22Rv1 (cell line): ENCODE results near the gene UCN2.

ENCODE experiments used
- ZFX ChIP-seq: fragments of 450-650 bp; IDR thresholded peaks from 2 replicates; pipeline ENCODE4 v1.6.1; 2017; ENCODE audit warnings: antibody characterized with exemption, borderline replicate concordance
- TF ChIP-seq, protein P1 (sequence below): fragments of 450-650 bp; IDR thresholded peaks from 2 replicates; pipeline ENCODE4 v1.5.1; 2017; ENCODE audit warnings: mild to moderate bottlenecking

DNA sequence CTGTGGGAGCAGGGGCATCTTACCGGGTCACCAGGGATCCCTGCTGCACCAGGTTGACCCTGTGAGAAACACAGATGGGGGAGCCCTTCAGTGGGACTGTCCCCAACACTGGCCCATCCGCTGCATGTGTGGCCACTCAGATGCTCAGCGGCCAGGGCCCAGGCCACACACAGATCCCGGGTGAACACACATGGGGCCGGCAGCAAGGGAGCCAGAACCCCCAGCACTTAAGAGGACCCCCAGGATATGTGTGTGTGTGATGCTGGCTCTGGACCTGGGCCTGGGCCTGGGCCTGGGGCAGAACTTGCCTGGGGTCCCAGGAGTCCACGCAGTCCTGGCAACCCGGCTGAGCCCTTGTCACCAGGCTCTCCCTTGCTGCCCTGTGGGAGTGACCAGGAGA, 4.9 kb upstream of the UCN2 start:
- TF ChIP-seq, protein P1, sequence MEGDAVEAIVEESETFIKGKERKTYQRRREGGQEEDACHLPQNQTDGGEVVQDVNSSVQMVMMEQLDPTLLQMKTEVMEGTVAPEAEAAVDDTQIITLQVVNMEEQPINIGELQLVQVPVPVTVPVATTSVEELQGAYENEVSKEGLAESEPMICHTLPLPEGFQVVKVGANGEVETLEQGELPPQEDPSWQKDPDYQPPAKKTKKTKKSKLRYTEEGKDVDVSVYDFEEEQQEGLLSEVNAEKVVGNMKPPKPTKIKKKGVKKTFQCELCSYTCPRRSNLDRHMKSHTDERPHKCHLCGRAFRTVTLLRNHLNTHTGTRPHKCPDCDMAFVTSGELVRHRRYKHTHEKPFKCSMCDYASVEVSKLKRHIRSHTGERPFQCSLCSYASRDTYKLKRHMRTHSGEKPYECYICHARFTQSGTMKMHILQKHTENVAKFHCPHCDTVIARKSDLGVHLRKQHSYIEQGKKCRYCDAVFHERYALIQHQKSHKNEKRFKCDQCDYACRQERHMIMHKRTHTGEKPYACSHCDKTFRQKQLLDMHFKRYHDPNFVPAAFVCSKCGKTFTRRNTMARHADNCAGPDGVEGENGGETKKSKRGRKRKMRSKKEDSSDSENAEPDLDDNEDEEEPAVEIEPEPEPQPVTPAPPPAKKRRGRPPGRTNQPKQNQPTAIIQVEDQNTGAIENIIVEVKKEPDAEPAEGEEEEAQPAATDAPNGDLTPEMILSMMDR: no peak
- no peak for TF ChIP-seq ZFX
